GM12878 (cell line): ENCODE measurements around the gene RABEP2. TPM values are rescaled to one million over a fixed set of nuclear protein-coding genes. Genes with fewer than 3 reads are reported as not detected.

Experiments
- DPF2 ChIP-seq: fragments of 450-650 bp; IDR thresholded peaks from 2 replicates; pipeline ENCODE4 v1.6.1; 2017; ENCODE audit warnings: mild to moderate bottlenecking
- MEF2A ChIP-seq: IDR thresholded peaks from 2 replicates; pipeline ENCODE4 v1.6.1; 2011; ENCODE audit warnings: low read depth, mild to moderate bottlenecking, low read length, moderate library complexity; ENCODE audit not compliant: insufficient read depth
- NR2C1 ChIP-seq: fragments of 450-650 bp; IDR thresholded peaks from 2 replicates; pipeline ENCODE4 v1.6.1; 2017; ENCODE audit warnings: antibody characterized with exemption, mild to moderate bottlenecking, moderate library complexity
- PAX5 ChIP-seq: IDR thresholded peaks from 2 replicates; pipeline ENCODE4 v1.6.1; 2011; ENCODE audit warnings: low read depth, low read length, borderline replicate concordance
- POU2F2 ChIP-seq: IDR thresholded peaks from 3 replicates; pipeline ENCODE4 v1.6.1; 2011; ENCODE audit warnings: low read depth, mild to moderate bottlenecking, low read length, borderline replicate concordance
- RBBP5 ChIP-seq: fragments of 200-600 bp; sonication (generic); conservative IDR thresholded peaks from 2 replicates; pipeline ENCODE4 v1.6.1; 2016
- RFX5 ChIP-seq: IDR thresholded peaks from 2 replicates; pipeline ENCODE4 v1.6.1; 2011; ENCODE audit warnings: low read depth, low read length, improper control_type of control experiment
- SREBF2 ChIP-seq: IDR thresholded peaks from 2 replicates; pipeline ENCODE4 v1.6.1; 2012; ENCODE audit warnings: mild to moderate bottlenecking, low read length
- SRF ChIP-seq, 2 experiments: IDR thresholded peaks; 2 replicates each; pipeline ENCODE4 v1.6.1; 2011; ENCODE audit warnings: low read depth in 2 of 2, low read length in 2 of 2, mild to moderate bottlenecking in 1 of 2, moderate library complexity in 1 of 2
- ZNF217 ChIP-seq: fragments of 450-650 bp; IDR thresholded peaks from 2 replicates; pipeline ENCODE4 v1.6.1; 2017; ENCODE audit warnings: antibody characterized with exemption, mild to moderate bottlenecking
- polyA plus RNA-seq, 11 experiments: library from polyadenylated mRNA; depleted of rRNA in 4 of 11; unstranded in 6 of 11; stranded (reverse) in 5 of 11; fragments of >200 nt; fragmentation: Nextera tagmentation in 4 of 11; fragmentation: Illumina TruSeq in 1 of 11; extraction: Ambion mirVana in 4 of 11; extraction: Trizol in 1 of 11; gene quantifications; 1 replicate in 1 of 11; 2 replicates in 10 of 11; pipeline versions ENCODE4 v1.2.1 to v1.2.3, GENCODE V29; 2011 to 2016; ENCODE audit warnings: inconsistent platforms in 2 of 11, missing spikeins in 2 of 11, low read depth in 1 of 11
- total RNA-seq, 4 experiments: library from RNA; depleted of rRNA in 3 of 4; stranded (reverse); fragments of >200 nt in 3 of 4; fragmentation: Illumina TruSeq in 1 of 4; extraction: Trizol in 1 of 4; gene quantifications; 2 replicates each; pipeline versions ENCODE4 v1.2.1 to v1.2.3, GENCODE V29; 2013 to 2021
- TF ChIP-seq, protein P1 (sequence below): fragments of 450-650 bp; formaldehyde crosslinking; IDR thresholded peaks from 2 replicates; pipeline ENCODE4 v1.5.0; 2022; ENCODE audit warnings: mild to moderate bottlenecking, missing genetic modification characterization
- TF ChIP-seq, protein P2 (sequence below): IDR thresholded peaks from 2 replicates; pipeline ENCODE4 v1.6.1; 2012; ENCODE audit warnings: low read depth, low read length, improper control_type of control experiment
- TF ChIP-seq, protein P3 (sequence below): fragments of 450-650 bp; IDR thresholded peaks from 2 replicates; pipeline ENCODE4 v1.6.1; 2017; ENCODE audit warnings: mild to moderate bottlenecking, moderate library complexity
- TF ChIP-seq, protein P4 (sequence below): IDR thresholded peaks from 2 replicates; pipeline ENCODE4 v1.6.1; 2011; ENCODE audit warnings: low read depth, mild to moderate bottlenecking, low read length, moderate library complexity, borderline replicate concordance; ENCODE audit errors: extremely low read depth
- TF ChIP-seq, protein P5 (sequence below): fragments of 450-650 bp; IDR thresholded peaks from 2 replicates; pipeline ENCODE4 v1.6.1; 2017; ENCODE audit warnings: mild to moderate bottlenecking
- TF ChIP-seq, protein P6 (sequence below): IDR thresholded peaks from 2 replicates; pipeline ENCODE4 v1.6.1; 2011; ENCODE audit warnings: mild to moderate bottlenecking, low read depth, low read length, moderate library complexity; ENCODE audit not compliant: insufficient replicate concordance

RABEP2 gene
- total and polyA plus RNA-seq, 10 of the 15 experiments (the other 5 are each of a cell fraction or from before 2014, with no cell fraction given): 0.47 to 33.2 (median 18.6) TPM

DNA sequence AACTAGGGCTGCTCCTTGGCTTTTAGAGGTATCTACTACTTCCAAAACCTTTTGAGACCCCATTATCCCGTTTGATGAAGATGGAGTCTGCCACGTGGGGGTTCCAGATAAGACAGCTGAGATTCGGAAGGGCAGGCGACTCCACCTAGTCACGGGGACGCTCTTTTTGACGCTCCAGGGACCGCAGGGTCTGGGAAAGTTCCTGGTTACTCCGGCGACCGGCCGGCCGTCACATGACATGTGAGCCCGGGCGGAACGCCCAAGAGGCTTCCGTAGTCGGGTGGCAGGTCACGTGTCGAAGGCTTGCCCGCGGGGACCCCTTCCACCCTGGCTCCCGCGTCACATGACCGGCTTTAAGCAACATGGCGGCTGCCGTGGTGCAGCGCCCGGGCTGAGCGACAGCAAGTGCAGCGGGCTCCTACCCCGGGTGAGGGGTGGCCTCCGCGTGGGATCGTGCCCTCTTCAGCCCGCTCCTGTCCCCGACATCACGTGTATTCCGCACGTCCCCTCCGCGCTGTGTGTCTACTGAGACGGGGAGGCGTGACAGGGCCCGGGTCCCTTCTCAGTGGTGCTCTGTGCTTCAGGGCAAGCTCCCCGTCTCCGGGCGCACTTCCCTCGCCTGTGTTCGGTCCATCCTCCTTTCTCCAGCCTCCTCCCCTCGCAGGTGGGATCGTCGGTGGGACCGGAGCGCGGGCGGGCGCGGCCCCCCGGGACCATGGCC lies 49.6 kb upstream of the RABEP2 start, which contains the start of gene SPNS1 (continued):
- TF ChIP-seq, protein P1, sequence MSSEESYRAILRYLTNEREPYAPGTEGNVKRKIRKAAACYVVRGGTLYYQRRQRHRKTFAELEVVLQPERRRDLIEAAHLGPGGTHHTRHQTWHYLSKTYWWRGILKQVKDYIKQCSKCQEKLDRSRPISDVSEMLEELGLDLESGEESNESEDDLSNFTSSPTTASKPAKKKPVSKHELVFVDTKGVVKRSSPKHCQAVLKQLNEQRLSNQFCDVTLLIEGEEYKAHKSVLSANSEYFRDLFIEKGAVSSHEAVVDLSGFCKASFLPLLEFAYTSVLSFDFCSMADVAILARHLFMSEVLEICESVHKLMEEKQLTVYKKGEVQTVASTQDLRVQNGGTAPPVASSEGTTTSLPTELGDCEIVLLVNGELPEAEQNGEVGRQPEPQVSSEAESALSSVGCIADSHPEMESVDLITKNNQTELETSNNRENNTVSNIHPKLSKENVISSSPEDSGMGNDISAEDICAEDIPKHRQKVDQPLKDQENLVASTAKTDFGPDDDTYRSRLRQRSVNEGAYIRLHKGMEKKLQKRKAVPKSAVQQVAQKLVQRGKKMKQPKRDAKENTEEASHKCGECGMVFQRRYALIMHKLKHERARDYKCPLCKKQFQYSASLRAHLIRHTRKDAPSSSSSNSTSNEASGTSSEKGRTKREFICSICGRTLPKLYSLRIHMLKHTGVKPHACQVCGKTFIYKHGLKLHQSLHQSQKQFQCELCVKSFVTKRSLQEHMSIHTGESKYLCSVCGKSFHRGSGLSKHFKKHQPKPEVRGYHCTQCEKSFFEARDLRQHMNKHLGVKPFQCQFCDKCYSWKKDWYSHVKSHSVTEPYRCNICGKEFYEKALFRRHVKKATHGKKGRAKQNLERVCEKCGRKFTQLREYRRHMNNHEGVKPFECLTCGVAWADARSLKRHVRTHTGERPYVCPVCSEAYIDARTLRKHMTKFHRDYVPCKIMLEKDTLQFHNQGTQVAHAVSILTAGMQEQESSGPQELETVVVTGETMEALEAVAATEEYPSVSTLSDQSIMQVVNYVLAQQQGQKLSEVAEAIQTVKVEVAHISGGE (CRISPR knock-in tag): no peak
- TF ChIP-seq ZNF217: no peak
- TF ChIP-seq, protein P2, sequence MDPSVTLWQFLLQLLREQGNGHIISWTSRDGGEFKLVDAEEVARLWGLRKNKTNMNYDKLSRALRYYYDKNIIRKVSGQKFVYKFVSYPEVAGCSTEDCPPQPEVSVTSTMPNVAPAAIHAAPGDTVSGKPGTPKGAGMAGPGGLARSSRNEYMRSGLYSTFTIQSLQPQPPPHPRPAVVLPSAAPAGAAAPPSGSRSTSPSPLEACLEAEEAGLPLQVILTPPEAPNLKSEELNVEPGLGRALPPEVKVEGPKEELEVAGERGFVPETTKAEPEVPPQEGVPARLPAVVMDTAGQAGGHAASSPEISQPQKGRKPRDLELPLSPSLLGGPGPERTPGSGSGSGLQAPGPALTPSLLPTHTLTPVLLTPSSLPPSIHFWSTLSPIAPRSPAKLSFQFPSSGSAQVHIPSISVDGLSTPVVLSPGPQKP: peak; percentile 49
- TF ChIP-seq NR2C1: peak; percentile 82
- TF ChIP-seq RFX5: peak; percentile 48; the same call in 1 of the 2 replicates
- TF ChIP-seq, protein P3, sequence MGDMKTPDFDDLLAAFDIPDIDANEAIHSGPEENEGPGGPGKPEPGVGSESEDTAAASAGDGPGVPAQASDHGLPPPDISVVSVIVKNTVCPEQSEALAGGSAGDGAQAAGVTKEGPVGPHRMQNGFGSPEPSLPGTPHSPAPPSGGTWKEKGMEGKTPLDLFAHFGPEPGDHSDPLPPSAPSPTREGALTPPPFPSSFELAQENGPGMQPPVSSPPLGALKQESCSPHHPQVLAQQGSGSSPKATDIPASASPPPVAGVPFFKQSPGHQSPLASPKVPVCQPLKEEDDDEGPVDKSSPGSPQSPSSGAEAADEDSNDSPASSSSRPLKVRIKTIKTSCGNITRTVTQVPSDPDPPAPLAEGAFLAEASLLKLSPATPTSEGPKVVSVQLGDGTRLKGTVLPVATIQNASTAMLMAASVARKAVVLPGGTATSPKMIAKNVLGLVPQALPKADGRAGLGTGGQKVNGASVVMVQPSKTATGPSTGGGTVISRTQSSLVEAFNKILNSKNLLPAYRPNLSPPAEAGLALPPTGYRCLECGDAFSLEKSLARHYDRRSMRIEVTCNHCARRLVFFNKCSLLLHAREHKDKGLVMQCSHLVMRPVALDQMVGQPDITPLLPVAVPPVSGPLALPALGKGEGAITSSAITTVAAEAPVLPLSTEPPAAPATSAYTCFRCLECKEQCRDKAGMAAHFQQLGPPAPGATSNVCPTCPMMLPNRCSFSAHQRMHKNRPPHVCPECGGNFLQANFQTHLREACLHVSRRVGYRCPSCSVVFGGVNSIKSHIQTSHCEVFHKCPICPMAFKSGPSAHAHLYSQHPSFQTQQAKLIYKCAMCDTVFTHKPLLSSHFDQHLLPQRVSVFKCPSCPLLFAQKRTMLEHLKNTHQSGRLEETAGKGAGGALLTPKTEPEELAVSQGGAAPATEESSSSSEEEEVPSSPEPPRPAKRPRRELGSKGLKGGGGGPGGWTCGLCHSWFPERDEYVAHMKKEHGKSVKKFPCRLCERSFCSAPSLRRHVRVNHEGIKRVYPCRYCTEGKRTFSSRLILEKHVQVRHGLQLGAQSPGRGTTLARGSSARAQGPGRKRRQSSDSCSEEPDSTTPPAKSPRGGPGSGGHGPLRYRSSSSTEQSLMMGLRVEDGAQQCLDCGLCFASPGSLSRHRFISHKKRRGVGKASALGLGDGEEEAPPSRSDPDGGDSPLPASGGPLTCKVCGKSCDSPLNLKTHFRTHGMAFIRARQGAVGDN: 0 out of 2 replicates have a peak, but pooled peaks have one; percentile 66
- no peak for TF ChIP-seq SREBF2
- TF ChIP-seq, protein P4, sequence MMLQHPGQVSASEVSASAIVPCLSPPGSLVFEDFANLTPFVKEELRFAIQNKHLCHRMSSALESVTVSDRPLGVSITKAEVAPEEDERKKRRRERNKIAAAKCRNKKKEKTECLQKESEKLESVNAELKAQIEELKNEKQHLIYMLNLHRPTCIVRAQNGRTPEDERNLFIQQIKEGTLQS: peak; percentile 99
- TF ChIP-seq MEF2A: peak; percentile 66; the same call in 1 of the 2 replicates
- TF ChIP-seq SRF (IDR thresholded peaks at IDR 0.05; ENCODE audit: low read depth in 2 of 2, low read length in 2 of 2): 0 out of 4 replicates have a peak, but pooled peaks of 1 of the 2 experiments have one; percentile 49
- TF ChIP-seq POU2F2: peak; percentile 79; the same call in 1 of the 3 replicates
- peak; percentile 53; the same call in 1 of the 2 replicates for TF ChIP-seq DPF2
- TF ChIP-seq, protein P5, sequence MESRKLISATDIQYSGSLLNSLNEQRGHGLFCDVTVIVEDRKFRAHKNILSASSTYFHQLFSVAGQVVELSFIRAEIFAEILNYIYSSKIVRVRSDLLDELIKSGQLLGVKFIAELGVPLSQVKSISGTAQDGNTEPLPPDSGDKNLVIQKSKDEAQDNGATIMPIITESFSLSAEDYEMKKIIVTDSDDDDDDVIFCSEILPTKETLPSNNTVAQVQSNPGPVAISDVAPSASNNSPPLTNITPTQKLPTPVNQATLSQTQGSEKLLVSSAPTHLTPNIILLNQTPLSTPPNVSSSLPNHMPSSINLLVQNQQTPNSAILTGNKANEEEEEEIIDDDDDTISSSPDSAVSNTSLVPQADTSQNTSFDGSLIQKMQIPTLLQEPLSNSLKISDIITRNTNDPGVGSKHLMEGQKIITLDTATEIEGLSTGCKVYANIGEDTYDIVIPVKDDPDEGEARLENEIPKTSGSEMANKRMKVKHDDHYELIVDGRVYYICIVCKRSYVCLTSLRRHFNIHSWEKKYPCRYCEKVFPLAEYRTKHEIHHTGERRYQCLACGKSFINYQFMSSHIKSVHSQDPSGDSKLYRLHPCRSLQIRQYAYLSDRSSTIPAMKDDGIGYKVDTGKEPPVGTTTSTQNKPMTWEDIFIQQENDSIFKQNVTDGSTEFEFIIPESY: no peak
- TF ChIP-seq RBBP5: no peak
- TF ChIP-seq PAX5: peak; percentile 98
- TF ChIP-seq, protein P6, sequence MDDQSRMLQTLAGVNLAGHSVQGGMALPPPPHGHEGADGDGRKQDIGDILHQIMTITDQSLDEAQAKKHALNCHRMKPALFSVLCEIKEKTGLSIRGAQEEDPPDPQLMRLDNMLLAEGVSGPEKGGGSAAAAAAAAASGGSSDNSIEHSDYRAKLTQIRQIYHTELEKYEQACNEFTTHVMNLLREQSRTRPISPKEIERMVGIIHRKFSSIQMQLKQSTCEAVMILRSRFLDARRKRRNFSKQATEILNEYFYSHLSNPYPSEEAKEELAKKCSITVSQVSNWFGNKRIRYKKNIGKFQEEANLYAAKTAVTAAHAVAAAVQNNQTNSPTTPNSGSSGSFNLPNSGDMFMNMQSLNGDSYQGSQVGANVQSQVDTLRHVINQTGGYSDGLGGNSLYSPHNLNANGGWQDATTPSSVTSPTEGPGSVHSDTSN: peak; percentile 71
